HG02973 (cell line): ENCODE data around the gene CRYGC.
"Not testable (repeated sequence)": the region's sequence is repeated elsewhere in the genome, so short reads cannot be mapped to it uniquely, and the experiment has no call there.

Experiments
- ATAC-seq: cut with Tn5 transposase; IDR thresholded peaks from one replicate; pipeline ENCODE4 v1.9.1; 2021; ENCODE audit warnings: moderate library complexity; ENCODE audit not compliant: unreplicated experiment

CRYGC gene

GRCh38 chr2:208138334-208138733 is 8.7 kb upstream of the CRYGC start:
- not testable (repeated sequence) for ATAC-seq

GRCh38 chr2:208136716-208137094 is 7.1 kb upstream of the CRYGC start:
- ATAC-seq: no peak

GRCh38 chr2:208135794-208136715 is 6.4 kb upstream of the CRYGC start:
- ATAC-seq: no peak

GRCh38 chr2:208134928-208135586 is 5.4 kb upstream of the CRYGC start:
- ATAC-seq: no peak

- ATAC-seq: no peak
Observed at GRCh38 chr2:208130712-208131110, 1.1 kb upstream of the CRYGC start.

- no peak for ATAC-seq
Observed at GRCh38 chr2:208128136-208128535, 1.5 kb downstream of the CRYGC start.

- ATAC-seq: no peak
Observed at GRCh38 chr2:208127090-208127489, 2.5 kb downstream of the CRYGC start.

GRCh38 chr2:208125251-208125650 is 4.4 kb downstream of the CRYGC start:
- ATAC-seq: no peak

GRCh38 chr2:208124013-208124715 is 5.5 kb downstream of the CRYGC start, which contains the start of gene CRYGD:
CRYGD (minus strand) TSS chr2:208124524; CDS start chr2:208124473, 51 bp downstream.
- ATAC-seq: not testable (repeated sequence)

GRCh38 chr2:208122248-208122647 is 7.4 kb downstream of the CRYGC start:
- ATAC-seq: no peak

- ATAC-seq: no peak
Observed at GRCh38 chr2:208118918-208119317, 10.7 kb downstream of the CRYGC start.

- ATAC-seq: not testable (repeated sequence)
Observed at GRCh38 chr2:208117390-208117789, 12.2 kb downstream of the CRYGC start.

- ATAC-seq: no peak
Observed at GRCh38 chr2:208112969-208113368, 16.7 kb downstream of the CRYGC start.

GRCh38 chr2:208112273-208112745 is 17.3 kb downstream of the CRYGC start:
- not testable (repeated sequence) for ATAC-seq

- ATAC-seq: no peak
Observed at GRCh38 chr2:208103616-208104015, 26.0 kb downstream of the CRYGC start.

- ATAC-seq: no peak
Observed at GRCh38 chr2:208101716-208102631, 27.7 kb downstream of the CRYGC start.

- ATAC-seq: no peak
Observed at GRCh38 chr2:208099682-208100470, 29.8 kb downstream of the CRYGC start.

GRCh38 chr2:208098701-208099100 is 30.9 kb downstream of the CRYGC start:
- not testable (repeated sequence) for ATAC-seq

GRCh38 chr2:208098267-208098666 is 31.4 kb downstream of the CRYGC start:
- no peak for ATAC-seq
